GM20431 (cell line): Measurements from ENCODE around the gene MYO3A.

Experiments
- in situ Hi-C: fragments of 300-500 bp; cut with MseI, MboI; formaldehyde crosslinking; loops from one replicate; pipeline ENCODE4 v1.15.0; 2020; ENCODE audit warnings: low sequenced_read_pairs; ENCODE audit not compliant: unreplicated experiment

MYO3A gene

GRCh38 chr10:26205223-26205622 is 271.2 kb downstream of the MYO3A start:
- in situ Hi-C loops: no loop called here

GRCh38 chr10:26211781-26212444 is 277.9 kb downstream of the MYO3A start:
- in situ Hi-C loops: no loop called here

DNA sequence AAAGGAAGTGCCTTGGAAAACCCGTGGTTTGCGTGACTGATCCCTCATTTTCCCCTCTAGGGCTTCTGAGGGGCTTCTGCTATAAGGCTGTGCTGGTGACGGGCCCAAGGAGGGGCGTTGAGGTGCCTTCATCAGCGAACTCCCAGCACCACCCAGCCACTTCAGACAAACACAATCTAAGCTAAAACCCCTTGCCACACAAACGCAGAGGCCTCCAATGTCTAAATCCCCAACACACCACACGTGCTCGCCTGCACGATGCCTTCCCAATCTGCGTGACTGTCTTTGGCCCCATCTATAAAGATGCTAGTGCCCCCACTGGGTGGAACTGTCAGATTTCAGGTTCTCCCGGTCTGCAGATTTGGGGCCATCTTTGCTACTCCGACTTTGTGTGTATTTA is 278.5 kb downstream of the MYO3A start:
- in situ Hi-C loops: no loop called here

DNA sequence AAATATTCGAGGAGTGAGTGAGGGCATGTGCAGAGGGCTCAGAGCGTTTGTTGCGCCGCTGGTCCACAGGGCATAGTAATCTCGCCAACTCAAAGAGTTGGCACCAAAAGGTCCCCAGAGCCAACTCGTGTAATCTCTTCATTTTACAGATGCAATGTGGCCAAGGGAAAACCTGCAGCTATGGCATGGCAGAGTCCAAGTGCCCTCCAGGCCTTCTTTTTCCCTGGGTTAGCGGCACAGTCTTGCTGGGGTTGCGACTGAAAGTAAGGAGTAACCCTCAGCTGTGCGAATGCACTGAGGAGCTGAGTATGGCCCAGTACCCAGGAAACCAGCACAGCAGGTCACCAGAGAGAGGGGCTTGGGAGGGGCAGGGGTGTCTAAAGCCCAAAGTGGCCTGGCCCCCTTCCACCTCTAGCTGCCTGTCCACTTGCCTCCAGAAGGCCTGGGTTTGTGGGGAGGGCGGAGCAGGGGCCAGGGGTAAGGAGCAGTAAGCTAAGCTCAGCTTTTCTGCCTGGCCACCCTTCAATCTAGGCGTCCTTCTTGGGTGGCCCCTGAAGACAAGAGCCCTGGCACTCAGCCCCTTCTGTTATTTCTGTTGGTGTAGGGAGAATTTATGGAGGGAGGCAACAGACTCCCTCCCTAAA is 279.2 kb downstream of the MYO3A start:
- in situ Hi-C loops: no loop called here

- in situ Hi-C loops: no loop called here
These were observed 280.0 kb downstream of the MYO3A start for GRCh38 chr10:26214004-26214403.

DNA sequence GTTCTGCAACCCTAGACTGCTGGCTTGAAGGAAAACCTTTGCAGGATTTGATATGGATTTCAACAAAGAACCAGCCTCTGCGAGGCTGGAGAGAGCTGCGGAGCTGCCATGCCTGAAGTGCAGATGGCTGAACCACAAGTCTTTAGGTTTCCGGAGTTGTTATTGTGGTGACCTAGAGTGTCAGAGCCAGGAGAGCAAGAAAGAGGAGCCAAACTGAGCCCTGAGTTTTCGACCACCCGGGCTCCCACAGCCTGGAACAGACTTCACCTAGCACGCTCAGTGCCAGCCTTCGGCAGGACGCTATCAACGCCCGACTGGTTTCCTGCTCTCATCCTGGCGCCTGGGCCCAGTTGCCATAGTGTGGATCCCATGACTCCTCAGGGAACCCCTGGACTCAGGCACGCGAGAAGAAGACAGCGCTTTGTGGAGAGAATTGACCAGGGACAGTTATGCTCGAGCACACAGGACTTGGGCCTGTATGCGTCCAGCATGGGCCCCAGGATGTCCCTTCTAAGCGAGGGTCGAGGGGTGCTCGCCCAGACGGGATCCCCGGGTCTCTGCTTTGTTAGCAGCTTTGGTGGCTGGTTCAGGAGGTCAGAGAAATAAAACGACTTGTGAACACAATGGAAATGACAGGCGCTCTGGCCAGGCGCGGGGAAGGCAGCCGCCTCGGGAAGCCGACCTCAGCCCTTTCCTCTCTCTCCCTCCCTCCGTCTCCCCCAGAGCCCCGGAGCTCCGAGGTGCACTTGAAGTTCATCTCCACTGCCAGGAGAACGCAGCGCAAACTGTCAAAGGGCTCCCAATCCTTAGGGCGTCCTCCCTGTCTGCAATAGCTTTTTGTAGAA is 280.7 kb downstream of the MYO3A start:
- in situ Hi-C loops: no loop called here

DNA sequence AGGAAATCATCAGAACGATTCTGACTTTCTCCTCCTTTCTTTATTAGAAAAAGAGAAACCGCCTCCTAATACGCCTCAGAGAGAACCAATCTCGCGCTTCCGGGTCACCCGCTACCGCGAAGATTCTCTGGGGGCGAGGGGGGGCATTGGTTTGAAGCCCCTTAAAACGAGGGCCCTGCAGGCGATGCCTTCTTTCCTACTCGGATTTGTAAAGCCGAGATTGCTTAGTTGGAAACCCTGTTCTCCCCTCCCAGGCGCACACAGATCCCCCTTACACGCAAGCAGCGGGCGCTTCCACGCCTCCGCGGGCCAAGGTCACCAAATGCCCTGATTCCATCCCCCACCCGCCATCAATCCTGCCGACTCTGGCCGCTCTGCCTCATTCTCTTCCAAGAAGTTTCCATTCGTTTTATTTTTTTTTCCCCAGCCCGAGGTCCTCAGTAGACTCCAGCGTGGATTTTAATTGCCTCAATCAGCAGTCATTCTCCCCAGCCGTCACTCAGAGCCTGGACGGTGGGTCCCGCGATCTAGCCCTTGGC is 281.4 kb downstream of the MYO3A start:
- in situ Hi-C loops: no loop called here

GRCh38 chr10:26215935-26216584 is 282.0 kb downstream of the MYO3A start:
- in situ Hi-C loops: no loop called here

- in situ Hi-C loops: no loop called here
These were observed 282.8 kb downstream of the MYO3A start, which contains the start of gene GAD2 for GRCh38 chr10:26216585-26217395. TSS of gene GAD2 (plus strand) at chr10:26216774. CDS start at chr10:26216810, 36 bp downstream.

DNA sequence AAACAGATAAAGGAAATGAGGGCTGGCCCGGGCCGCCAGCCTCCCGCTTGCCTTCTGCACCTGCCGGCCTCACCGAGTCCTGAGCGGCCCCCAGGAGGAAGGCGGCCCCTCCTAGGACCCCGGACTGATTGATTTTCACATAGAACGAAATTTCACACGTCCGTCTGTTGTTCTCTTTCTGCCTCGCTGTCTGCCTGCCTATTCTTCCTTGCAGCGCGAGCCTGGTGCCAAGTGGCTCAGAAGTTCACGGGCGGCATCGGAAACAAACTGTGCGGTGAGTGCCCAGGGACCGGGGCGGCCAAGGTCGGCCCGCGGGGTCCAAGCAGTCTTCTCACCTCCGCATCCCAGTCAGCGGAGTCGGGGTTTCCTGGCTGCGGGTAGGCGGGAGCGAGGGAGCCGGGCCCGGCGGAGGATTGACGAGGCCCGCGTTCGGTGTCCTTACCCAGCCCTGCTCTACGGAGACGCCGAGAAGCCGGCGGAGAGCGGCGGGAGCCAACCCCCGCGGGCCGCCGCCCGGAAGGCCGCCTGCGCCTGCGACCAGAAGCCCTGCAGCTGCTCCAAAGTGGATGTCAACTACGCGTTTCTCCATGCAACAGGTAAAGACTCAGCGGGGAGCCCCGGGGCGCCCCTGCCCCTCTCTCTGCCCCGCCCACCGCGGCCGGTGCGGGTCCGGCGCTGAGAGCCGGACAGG is 283.5 kb downstream of the MYO3A start:
- in situ Hi-C loops: no loop called here

DNA sequence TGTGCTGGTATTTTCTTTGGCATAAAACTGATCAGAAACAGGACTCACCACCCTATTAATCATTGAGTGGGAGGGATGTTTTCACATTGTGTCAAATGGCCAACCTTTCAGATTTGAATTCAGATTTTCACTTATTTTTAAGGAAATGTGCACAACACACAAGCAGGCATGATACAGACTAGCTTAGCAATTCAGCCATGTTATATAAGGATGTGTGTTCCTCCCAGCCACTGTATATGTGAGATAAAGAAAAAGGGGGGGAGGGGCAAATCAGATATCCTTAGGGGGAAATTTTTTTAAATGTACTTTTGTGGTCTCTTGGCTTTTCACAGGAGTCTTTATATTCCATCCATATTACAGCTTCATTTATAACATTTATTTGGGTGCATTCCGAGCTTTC is 285.6 kb downstream of the MYO3A start:
- in situ Hi-C loops: no loop called here

- in situ Hi-C loops: no loop called here
These were observed 286.9 kb downstream of the MYO3A start for GRCh38 chr10:26220901-26221300.

DNA sequence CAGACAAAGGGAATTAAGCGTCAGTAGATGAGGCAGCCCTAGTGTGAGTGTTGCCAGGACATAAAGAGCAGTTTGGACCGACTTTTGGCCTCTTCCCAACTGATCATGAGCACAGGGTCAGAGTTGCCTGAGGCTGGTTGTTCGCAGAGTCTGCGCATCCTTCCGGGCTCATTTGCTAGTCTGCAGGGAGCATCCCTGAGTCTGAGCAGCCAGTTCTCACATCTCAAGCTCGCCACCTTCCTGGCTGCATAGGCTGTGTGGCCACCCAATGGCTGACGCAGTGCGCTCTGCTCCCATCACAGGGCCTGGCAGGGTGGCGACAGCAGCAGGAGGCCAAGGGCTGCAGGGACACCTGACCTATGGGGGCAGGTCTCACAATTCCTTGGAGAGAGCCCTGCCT is 287.5 kb downstream of the MYO3A start:
- in situ Hi-C loops: no loop called here

- in situ Hi-C loops: no loop called here
These were observed 288.5 kb downstream of the MYO3A start for GRCh38 chr10:26222563-26222962.

DNA sequence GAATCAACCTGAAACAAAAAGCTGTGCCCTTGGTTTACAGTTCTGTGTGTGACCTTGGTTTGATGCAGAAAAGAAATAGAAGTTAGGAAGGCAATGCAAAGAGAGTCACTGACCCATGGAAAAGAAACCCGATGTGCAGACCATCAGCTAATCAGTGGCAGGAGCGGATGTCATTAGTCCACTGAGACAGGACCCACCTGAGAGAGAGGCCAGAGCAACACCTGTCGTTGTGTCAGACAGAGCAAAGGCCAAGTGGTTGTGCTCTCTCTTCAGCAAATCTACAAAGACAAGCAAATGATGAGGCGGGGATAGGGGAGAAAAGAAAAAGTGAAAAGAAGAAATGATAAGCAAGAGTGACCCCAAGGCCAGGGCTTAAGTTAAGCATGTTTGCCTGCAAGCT is 291.3 kb downstream of the MYO3A start:
- in situ Hi-C loops: no loop called here

- in situ Hi-C loops: no loop called here
These were observed 293.8 kb downstream of the MYO3A start for GRCh38 chr10:26227786-26228185.

GRCh38 chr10:26232174-26232573 is 298.1 kb downstream of the MYO3A start:
- in situ Hi-C loops: no loop called here

GRCh38 chr10:26235761-26236160 is 301.7 kb downstream of the MYO3A start:
- in situ Hi-C loops: no loop called here

DNA sequence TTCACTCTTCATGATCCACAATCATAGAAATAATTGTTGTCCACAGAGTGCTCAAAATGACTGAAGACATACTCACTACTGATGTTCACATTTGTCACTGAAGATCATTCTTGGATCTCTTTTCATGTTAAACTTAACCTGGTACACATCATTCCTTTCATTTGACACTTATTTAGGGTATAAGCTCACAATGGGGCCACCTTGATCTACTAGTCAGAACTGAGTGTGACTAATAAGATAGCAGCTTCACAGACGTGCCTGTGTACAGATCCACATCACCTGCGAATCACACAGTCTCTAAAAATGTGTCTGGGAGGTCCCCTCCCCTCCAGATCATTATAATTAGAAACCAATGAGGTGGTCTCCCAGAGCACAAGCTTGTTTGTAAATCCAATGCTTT is 304.3 kb downstream of the MYO3A start:
- in situ Hi-C loops: no loop called here
